Skeletal muscle tissue (tissue), 4 donors: ENCODE data around the gene FRMD4A. TPM values are rescaled to one million over a fixed set of nuclear protein-coding genes. Genes with fewer than 3 reads are reported as not detected.
"Not testable (repeated sequence)": the region's sequence is repeated elsewhere in the genome, so short reads cannot be mapped to it uniquely, and the experiment has no call there.

Source experiments
- H3K27ac ChIP-seq: one replicate; pipeline ENCODE4 v1.7.0; 2013; ENCODE audit warnings: mild to moderate bottlenecking, low read depth, low read length, inconsistent platforms
- H3K27me3 ChIP-seq, 3 donors: one replicate each; pipeline ENCODE4 v1.7.0; 2013; ENCODE audit warnings: low read length in 3 of 3; ENCODE audit not compliant: control insufficient read depth in 3 of 3, insufficient read depth in 3 of 3
- H3K36me3 ChIP-seq, 3 donors: one replicate each; pipeline ENCODE4 v1.7.0; 2013; ENCODE audit warnings: low read length in 3 of 3; ENCODE audit not compliant: control insufficient read depth in 3 of 3, insufficient read depth in 3 of 3
- H3K4me1 ChIP-seq, 3 donors: one replicate each; pipeline ENCODE4 v1.7.0; 2013; ENCODE audit warnings: low read length in 3 of 3, mild to moderate bottlenecking in 3 of 3; ENCODE audit not compliant: control insufficient read depth in 3 of 3, insufficient read depth in 3 of 3
- H3K4me3 ChIP-seq, 3 donors: one replicate each; pipeline ENCODE4 v1.7.0; 2013; ENCODE audit warnings: low read length in 3 of 3
- H3K9ac ChIP-seq, 3 donors: one replicate each; pipeline ENCODE4 v1.7.0; 2013; ENCODE audit warnings: low read length in 3 of 3, mild to moderate bottlenecking in 3 of 3, moderate library complexity in 2 of 3, low read depth in 1 of 3
- H3K9me3 ChIP-seq, 3 donors: one replicate each; pipeline ENCODE4 v1.7.0; 2013; ENCODE audit warnings: low read length in 3 of 3; ENCODE audit not compliant: control insufficient read depth in 3 of 3
- total RNA-seq: library from RNA; depleted of rRNA; stranded (reverse); fragments of >200 nt; gene quantifications from one replicate; pipeline ENCODE4 v1.2.3, GENCODE V29; 2014
- donor health status: Osteomylitis.

Gene FRMD4A
- total RNA-seq, 1 donor from 2014 or later = 19.3 TPM

GRCh38 chr10:14233566-14233965 is 97.2 kb downstream of the FRMD4A start:
- Histone ChIP-seq H3K4me1 (no peaks in the 10 kb centered on the region), H3K9ac (no peak overlapping the region), H3K36me3 (no peaks in the 10 kb centered on the region), H3K4me3 (no peak overlapping the region), H3K27ac (no peak overlapping the region), H3K27me3 (peaks cover 0 to 11% (median 3%) of the 10 kb centered on the region in 3 donors), H3K9me3 (no peaks in the 10 kb centered on the region)

- H3K9ac ChIP-seq, H3K36me3 ChIP-seq, H3K27me3 ChIP-seq, H3K9me3 ChIP-seq, H3K4me1 ChIP-seq, H3K4me3 ChIP-seq, H3K27ac ChIP-seq: not testable (repeated sequence)
These were observed 101.9 kb downstream of the FRMD4A start for GRCh38 chr10:14228798-14229197.

- Histone ChIP-seq H3K9me3 (no peaks in the 10 kb centered on the region), H3K27me3 (no peaks in the 10 kb centered on the region), H3K36me3 (no peaks in the 10 kb centered on the region), H3K4me1 (no peaks in the 10 kb centered on the region), H3K4me3 (no peak overlapping the region), H3K27ac (no peak overlapping the region), H3K9ac (no peak overlapping the region)
These were observed 105.3 kb downstream of the FRMD4A start for GRCh38 chr10:14225379-14225778.

- Histone ChIP-seq H3K27ac (no peak overlapping the region), H3K9me3 (no peaks in the 10 kb centered on the region), H3K9ac (no peak overlapping the region), H3K4me1 (no peaks in the 10 kb centered on the region), H3K4me3 (no peak overlapping the region), H3K27me3 (peaks cover 0 to 3% (median 0%) of the 10 kb centered on the region in 3 donors), H3K36me3 (no peaks in the 10 kb centered on the region)
These were observed 110.7 kb downstream of the FRMD4A start for GRCh38 chr10:14220026-14220425.

DNA sequence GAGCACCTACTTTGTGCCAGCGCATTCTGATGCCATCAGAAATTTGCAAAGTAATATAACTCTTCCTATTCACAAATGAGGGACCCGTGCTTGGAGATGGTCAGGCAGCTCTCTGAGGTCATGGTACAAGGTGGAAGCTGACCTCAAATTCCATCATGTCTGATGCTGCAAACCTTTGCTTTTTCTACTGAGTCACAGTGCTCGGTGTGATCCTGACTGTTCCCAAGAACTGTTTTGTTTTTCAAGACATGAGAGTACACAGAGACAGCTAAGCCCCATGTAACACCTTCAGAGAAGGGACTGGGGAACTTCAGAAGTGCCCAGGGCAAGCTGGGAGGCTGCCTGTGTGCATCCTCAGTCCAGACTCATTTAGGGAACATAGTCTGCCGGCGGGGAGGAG is 111.3 kb downstream of the FRMD4A start:
- H3K36me3 ChIP-seq = no peaks in the 10 kb centered on the region
- peaks cover 0 to 3% (median 0%) of the 10 kb centered on the region in 3 donors for H3K27me3 ChIP-seq
- no peaks in the 10 kb centered on the region for H3K4me1 ChIP-seq
- no peak overlapping the region for H3K9ac ChIP-seq
- no peaks in the 10 kb centered on the region for H3K9me3 ChIP-seq
- H3K4me3 ChIP-seq = no peak overlapping the region
- H3K27ac ChIP-seq = no peak overlapping the region

DNA sequence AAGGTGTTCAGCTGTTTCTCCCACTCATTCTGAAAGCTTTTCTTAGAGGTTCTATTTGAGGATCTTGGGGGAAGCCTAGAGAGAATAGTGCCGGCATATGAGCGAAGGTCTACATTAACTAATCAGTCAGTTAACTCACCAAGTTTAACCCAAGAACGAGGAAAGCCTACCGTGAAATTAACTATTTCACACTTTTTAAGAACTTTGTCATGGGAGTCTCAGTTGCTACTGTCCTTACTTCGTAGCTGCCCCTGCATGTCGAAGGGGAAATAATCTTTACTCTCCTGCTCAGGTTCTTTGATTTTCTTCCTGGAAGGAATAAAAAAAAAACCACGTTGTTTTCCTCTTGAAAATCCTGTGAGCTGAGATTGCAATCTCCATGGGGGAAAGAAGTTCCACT is 115.1 kb downstream of the FRMD4A start:
- peaks cover 0 to 12% (median 0%) of the 10 kb centered on the region in 3 donors for H3K27me3 ChIP-seq
- no peak overlapping the region for H3K9ac ChIP-seq
- H3K4me3 ChIP-seq = no peak overlapping the region
- no peaks in the 10 kb centered on the region for H3K4me1 ChIP-seq
- H3K27ac ChIP-seq = no peak overlapping the region
- no peaks in the 10 kb centered on the region for H3K9me3 ChIP-seq
- H3K36me3 ChIP-seq = no peaks in the 10 kb centered on the region

DNA sequence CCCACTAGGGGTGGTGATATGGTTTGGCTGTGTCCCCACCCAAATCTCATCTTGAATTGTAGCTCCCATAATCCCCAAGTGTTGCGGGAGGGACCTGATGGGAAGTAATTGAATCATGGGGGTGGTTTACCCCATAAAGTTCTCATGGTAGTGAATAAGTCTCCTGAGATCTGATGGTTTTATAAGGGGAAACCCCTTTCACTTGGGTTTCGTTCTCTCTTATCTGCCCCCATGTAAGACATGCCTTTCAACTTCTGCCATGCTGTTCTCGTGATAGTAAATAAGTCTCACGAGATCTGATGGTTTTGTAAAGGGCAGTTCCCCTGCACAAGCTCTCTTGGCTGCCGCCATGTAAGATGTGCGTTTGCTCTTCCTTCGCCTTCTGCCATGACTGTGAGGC is 117.0 kb downstream of the FRMD4A start:
- not testable (repeated sequence) for H3K27ac ChIP-seq, H3K4me1 ChIP-seq, H3K9ac ChIP-seq, H3K4me3 ChIP-seq, H3K36me3 ChIP-seq, H3K9me3 ChIP-seq
- H3K27me3 ChIP-seq = peaks cover 0 to 12% (median 0%) of the 10 kb centered on the region in 3 donors

- no peaks in the 10 kb centered on the region for H3K4me1 ChIP-seq
- no peak overlapping the region for H3K4me3 ChIP-seq
- H3K27me3 ChIP-seq = peaks cover 0 to 9% (median 0%) of the 10 kb centered on the region in 3 donors
- no peak overlapping the region for H3K9ac ChIP-seq
- H3K27ac ChIP-seq = no peak overlapping the region
- H3K9me3 ChIP-seq = no peaks in the 10 kb centered on the region
- H3K36me3 ChIP-seq = no peaks in the 10 kb centered on the region
These were observed 119.1 kb downstream of the FRMD4A start for GRCh38 chr10:14211610-14212009.

GRCh38 chr10:14208231-14208630 is 122.5 kb downstream of the FRMD4A start:
- Histone ChIP-seq H3K4me3 (no peak overlapping the region), H3K27ac (no peak overlapping the region), H3K27me3 (peaks cover 0 to 13% (median 0%) of the 10 kb centered on the region in 3 donors), H3K36me3 (no peaks in the 10 kb centered on the region), H3K4me1 (no peaks in the 10 kb centered on the region), H3K9me3 (no peaks in the 10 kb centered on the region), H3K9ac (no peak overlapping the region)

DNA sequence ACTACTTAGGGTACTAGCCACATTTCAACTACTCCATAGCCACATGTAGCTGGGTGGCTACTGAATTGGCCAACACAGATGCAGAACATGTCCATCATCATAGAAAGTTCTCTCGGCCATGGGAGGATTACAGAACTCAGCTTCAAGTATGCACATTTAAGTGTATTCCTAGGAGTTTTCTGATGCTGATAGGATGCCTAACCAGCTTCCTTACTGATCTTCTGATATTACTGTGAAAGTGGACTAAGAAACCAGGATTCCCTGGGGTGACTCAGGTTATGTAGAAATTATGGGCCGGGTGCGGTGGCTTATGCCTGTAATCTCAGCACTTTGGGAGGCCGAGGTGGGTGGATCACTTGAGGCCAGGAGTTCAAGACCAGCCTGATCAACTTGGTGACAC is 125.5 kb downstream of the FRMD4A start:
- Histone ChIP-seq H3K4me3 (no peak overlapping the region), H3K9me3 (no peaks in the 10 kb centered on the region), H3K4me1 (no peaks in the 10 kb centered on the region), H3K27ac (no peak overlapping the region), H3K9ac (no peak overlapping the region), H3K36me3 (no peaks in the 10 kb centered on the region), H3K27me3 (peaks cover 0 to 21% (median 5%) of the 10 kb centered on the region in 3 donors)
